K562 (cell line): ENCODE measurements around the gene C11orf42. TPM values are rescaled to one million over a fixed set of nuclear protein-coding genes. Genes with fewer than 3 reads are reported as not detected.

Experiments
- ATAC-seq: fragments of 200-7000 bp; cut with Tn5 transposase; 3 replicates; pipeline ENCODE4 v1.9.1; 2020; ENCODE audit warnings: moderate library complexity
- BruUV-seq: library from RNA; stranded (reverse); fragments of 400-500 nt; replicated peaks from 2 replicates; lab custom pipeline; 2021; lab: Mats Ljungman, UMichigan
- CTCF ChIA-PET: fragments of 300-600 bp; formaldehyde crosslinking; extraction: SDS; loops from one replicate; lab custom pipeline; 2021; ENCODE audit warnings: low intra/inter-chr PET ratio; lab: Yijun Ruan, JAX
- POLR2A ChIA-PET: fragments of 300-600, 350-650 bp; sonication (Branson Sonifier 250); formaldehyde crosslinking; extraction: SDS; loops from one replicate; lab custom pipeline; 2021; ENCODE audit warnings: antibody characterized with exemption, inconsistent platforms; lab: Yijun Ruan, JAX
- DNase-seq, 4 experiments: peaks; one replicate each; pipeline versions ENCODE4 v3.0.0 to v3.0.0-alpha.2; 2011 to 2018; ENCODE audit warnings: low spot score in 3 of 4, mixed read lengths in 3 of 4; ENCODE audit errors: extremely low read depth in 1 of 4
- FAIRE-seq: peaks from 2 replicates; lab custom pipeline; 2011; peaks lifted over from hg19 to GRCh38; lab: Jason Lieb, UNC
- H2AFZ ChIP-seq: 2 replicates; pipeline ENCODE4 v1.6.0; 2011; ENCODE audit warnings: low read depth, low read length, control low read depth, inconsistent platforms
- H3K27ac ChIP-seq: fragments of 200-600 bp; 3 replicates; pipeline ENCODE4 v1.8.0; 2011; ENCODE audit warnings: low read depth, mild to moderate bottlenecking, control low read depth, inconsistent platforms, low read length, moderate library complexity, mixed read lengths; ENCODE audit errors: extremely low read depth
- H3K27me3 ChIP-seq, 2 experiments: fragments of 300-600 bp in 1 of 2; 2 replicates in 1 of 2; 3 replicates in 1 of 2; pipeline versions ENCODE4 v1.6.0 to v1.8.0; 2011; ENCODE audit warnings: inconsistent platforms in 2 of 2, low read length in 2 of 2, mild to moderate bottlenecking in 1 of 2, mixed read lengths in 1 of 2, moderate library complexity in 1 of 2; ENCODE audit not compliant: control insufficient read depth in 2 of 2, insufficient read depth in 2 of 2
- H3K36me3 ChIP-seq: fragments of 300-600 bp; 3 replicates; pipeline ENCODE4 v1.8.0; 2011; ENCODE audit warnings: mild to moderate bottlenecking, low read length, inconsistent platforms; ENCODE audit not compliant: control insufficient read depth, insufficient read depth
- H3K4me1 ChIP-seq, 2 experiments: fragments of 200-600 bp in 1 of 2; replicated peaks in 1 of 2; 2 replicates in 1 of 2; 3 replicates in 1 of 2; pipeline versions ENCODE4 v1.5.1 to v1.8.0; 2011; ENCODE audit warnings: inconsistent platforms in 2 of 2, low read length in 2 of 2, mild to moderate bottlenecking in 1 of 2, mixed read lengths in 1 of 2, moderate library complexity in 1 of 2; ENCODE audit not compliant: control insufficient read depth in 2 of 2, insufficient read depth in 2 of 2
- H3K4me2 ChIP-seq: 2 replicates; pipeline ENCODE4 v1.6.1; 2011; ENCODE audit warnings: low read length, control low read depth, inconsistent platforms, mixed read lengths; ENCODE audit not compliant: insufficient read depth
- H3K4me3 ChIP-seq: fragments of 200-600 bp; sonication (generic), shearing (Covaris generic); 2 replicates; pipeline ENCODE4 v1.5.1; 2016; ENCODE audit warnings: control low read depth, inconsistent platforms
- H3K79me2 ChIP-seq: fragments of 200-600 bp; 3 replicates; pipeline ENCODE4 v1.8.0; 2011; ENCODE audit warnings: low read length, inconsistent platforms; ENCODE audit not compliant: control insufficient read depth, insufficient read depth
- H3K9ac ChIP-seq, 2 experiments: 2 replicates each; pipeline versions ENCODE4 v1.6.0 to v1.6.1; 2011; ENCODE audit warnings: low read depth in 2 of 2, low read length in 2 of 2, control low read depth in 1 of 2, inconsistent platforms in 1 of 2, mild to moderate bottlenecking in 1 of 2, mixed read lengths in 1 of 2; ENCODE audit not compliant: insufficient read depth in 1 of 2
- H3K9me1 ChIP-seq: one replicate; pipeline ENCODE4 v1.6.0; 2011; ENCODE audit warnings: inconsistent platforms, mild to moderate bottlenecking, low read length, moderate library complexity; ENCODE audit not compliant: control insufficient read depth, insufficient read depth
- H3K9me3 ChIP-seq: replicated peaks from 2 replicates; pipeline ENCODE4 v1.5.1; 2011; ENCODE audit warnings: low read depth, low read length, inconsistent platforms; ENCODE audit not compliant: control insufficient read depth, insufficient read depth
- H4K20me1 ChIP-seq: replicated peaks from 2 replicates; pipeline ENCODE4 v1.6.1; 2011; ENCODE audit warnings: low read length, inconsistent platforms, mixed read lengths; ENCODE audit not compliant: control insufficient read depth, insufficient read depth
- ARNT ChIP-seq, 2 experiments: fragments of 450-650 bp; IDR thresholded peaks; 2 replicates each; pipeline ENCODE4 v1.6.1; 2016; ENCODE audit warnings: mild to moderate bottlenecking in 1 of 2
- BMI1 ChIP-seq: fragments of 150-350 bp; IDR thresholded peaks from 2 replicates; pipeline ENCODE4 v1.6.1; 2014; ENCODE audit warnings: low read length
- BRD9 ChIP-seq: fragments of 450-650 bp; IDR thresholded peaks from 2 replicates; pipeline ENCODE4 v1.6.1; 2018; ENCODE audit warnings: low read depth; ENCODE audit not compliant: partially characterized antibody
- BRF1 ChIP-seq: IDR thresholded peaks from 3 replicates; pipeline ENCODE4 v1.6.1; 2011; ENCODE audit warnings: borderline replicate concordance, mild to moderate bottlenecking; ENCODE audit not compliant: insufficient read length; ENCODE audit errors: extremely low read depth
- RBM39 ChIP-seq: fragments of 200-400 bp; formaldehyde crosslinking; optimal IDR thresholded peaks from 2 replicates; pipeline ENCODE3; 2018; ENCODE audit warnings: low read depth, low read length
- SRSF1 ChIP-seq: fragments of 200-400 bp; formaldehyde crosslinking; IDR thresholded peaks from 2 replicates; pipeline ENCODE4 v1.6.1; 2017; ENCODE audit warnings: mild to moderate bottlenecking, low read depth, low read length, moderate library complexity
- ZBTB7A ChIP-seq: IDR thresholded peaks from 2 replicates; pipeline ENCODE4 v1.6.1; 2011; ENCODE audit warnings: low read depth, mild to moderate bottlenecking, low read length, moderate library complexity, borderline replicate concordance; ENCODE audit not compliant: control insufficient read depth
- ZNF561 ChIP-seq: fragments of 450-650 bp; formaldehyde crosslinking; conservative IDR thresholded peaks from 2 replicates; pipeline ENCODE4 v1.4.0; 2020; ENCODE audit warnings: mild to moderate bottlenecking, moderate library complexity
- WGBS: fragments of 100-300 bp; shearing (Covaris generic); methylation state at CpG from one replicate; pipeline ENCODE4 v1.1.6; 2016; ENCODE audit warnings: low coverage, mixed read lengths; ENCODE audit not compliant: insufficient coverage; ENCODE audit errors: missing lambda C conversion rate; 5-methylcytosine and 5-hydroxymethylcytosine counted together
- in situ Hi-C: fragments of 300-500 bp; cut with MboI; formaldehyde crosslinking; loops from 4 replicates; pipeline ENCODE4 v1.15.0; 2018; ENCODE audit warnings: inconsistent platforms, mixed read lengths
- intact Hi-C: fragments of 100-400 bp; cut with micrococcal nuclease; formaldehyde crosslinking; loops from 2 replicates; pipeline ENCODE4 v1.14.2; 2022
- polyA plus RNA-seq, 8 experiments: library from polyadenylated mRNA; depleted of rRNA in 4 of 8; stranded (reverse) in 5 of 8; unstranded in 3 of 8; fragments of >200 nt; fragmentation: Nextera tagmentation in 2 of 8; fragmentation: Illumina TruSeq in 1 of 8; extraction: Ambion mirVana in 2 of 8; extraction: Trizol in 1 of 8; gene quantifications; 2 replicates each; pipeline versions ENCODE4 v1.2.1 to v1.2.3, GENCODE V29; 2011 to 2014; ENCODE audit warnings: inconsistent platforms in 1 of 8, missing spikeins in 1 of 8
- total RNA-seq, 7 experiments: library from RNA; depleted of rRNA in 6 of 7; stranded (reverse); fragments of >200 nt in 6 of 7; fragmentation: Illumina TruSeq in 2 of 7; extraction: Trizol in 2 of 7; gene quantifications; 2 replicates each; pipeline versions ENCODE4 v1.2.1 to v1.2.3, GENCODE V29; 2011 to 2021; ENCODE audit warnings: low replicate concordance in 1 of 7

The C11orf42 gene
- total and polyA plus RNA-seq, 9 of the 15 experiments (the other 6 are each of a cell fraction or from before 2014, with no cell fraction given), result not detected

- H3K27ac ChIP-seq, result no peak overlapping the region
- H3K27me3 ChIP-seq, result peaks cover 27 to 32% of the 10 kb centered on the region in 2 experiments
- no peaks in the 10 kb centered on the region for H4K20me1 ChIP-seq
- no peaks in the 10 kb centered on the region for H3K4me1 ChIP-seq
- ATAC-seq (no peak), DNase-seq (no peak)
- no peaks in the 10 kb centered on the region for H3K79me2 ChIP-seq
- POLR2A ChIA-PET, result interaction anchor here (0.6 to 2.0 kb wide), 3 partner anchors 24 to 154 kb away, joined by 3 to 4 read pairs (median 3); partner anchors contain the start of gene FHIP1B
- no peak overlapping the region for H3K4me2 ChIP-seq
- H3K9ac ChIP-seq, result no peak overlapping the region
- no peaks in the 10 kb centered on the region for H3K36me3 ChIP-seq
- no peak for TF ChIP-seq ARNT (IDR thresholded peaks at IDR 0.05)
- no peak for TF ChIP-seq SRSF1
- no peak for TF ChIP-seq RBM39
- TF ChIP-seq BMI1, result no peak
- no peak for TF ChIP-seq BRD9
- TF ChIP-seq ZNF561, result no peak
- no peak for TF ChIP-seq ZBTB7A
- no peak for TF ChIP-seq BRF1
- TF ChIP-seq, all 486 proteins: peak for 0
- no peaks in the 10 kb centered on the region for H3K9me1 ChIP-seq
- no peaks in the 10 kb centered on the region for H3K9me3 ChIP-seq
- no peak overlapping the region for H3K4me3 ChIP-seq
- in situ Hi-C loops, result no loop called here
- intact Hi-C loops, result no loop called here
- 0% methylated on average over 3 of the region's 3 CpGs for WGBS
- CTCF ChIA-PET, result no interaction called here
- H2AFZ ChIP-seq, result no peak overlapping the region
- no TSS peak for BruUV-seq
- FAIRE-seq, result no peak
Observed at GRCh38 chr11:6258141-6258540, 52.8 kb downstream of the C11orf42 start.
